RWPE2 (cell line): ENCODE results near the gene RAD23B.

Source experiments
- ATAC-seq: fragments of 200-7000 bp; cut with Tn5 transposase; 3 replicates; pipeline ENCODE4 v1.9.1; 2021; ENCODE audit warnings: low read depth
- DNase-seq: peaks from one replicate; pipeline ENCODE4 v3.0.0-alpha.2; 2020; ENCODE audit warnings: low spot score
- H3K27ac ChIP-seq: fragments of 450-650 bp; 2 replicates; pipeline ENCODE4 v1.5.1; 2017; ENCODE audit warnings: mild to moderate bottlenecking; ENCODE audit not compliant: poor library complexity, severe bottlenecking
- H3K27me3 ChIP-seq: fragments of 250-450 bp; sonication (Bioruptor Pico); 2 replicates; pipeline ENCODE4 v1.5.1; 2021; ENCODE audit warnings: mild to moderate bottlenecking, moderate library complexity; ENCODE audit not compliant: insufficient read depth, poor library complexity, severe bottlenecking
- H3K36me3 ChIP-seq: fragments of 250-450 bp; sonication (Bioruptor Pico); 2 replicates; pipeline ENCODE4 v1.5.1; 2020; ENCODE audit warnings: low read depth, mild to moderate bottlenecking, moderate library complexity
- H3K4me1 ChIP-seq: fragments of 250-450 bp; sonication (Bioruptor Pico); 2 replicates; pipeline ENCODE4 v1.5.1; 2021; ENCODE audit warnings: mild to moderate bottlenecking, moderate library complexity; ENCODE audit not compliant: insufficient read depth, poor library complexity, severe bottlenecking
- H3K4me3 ChIP-seq: fragments of 250-450 bp; sonication (Bioruptor Pico); 2 replicates; pipeline ENCODE4 v1.5.1; 2021; ENCODE audit warnings: mild to moderate bottlenecking, moderate library complexity; ENCODE audit not compliant: severe bottlenecking
- H3K9me3 ChIP-seq: fragments of 250-450 bp; sonication (Bioruptor Pico); 2 replicates; pipeline ENCODE4 v1.5.1; 2021; ENCODE audit warnings: mild to moderate bottlenecking, moderate library complexity; ENCODE audit not compliant: severe bottlenecking
- TF ChIP-seq, protein P1 (sequence below): fragments of 450-650 bp; IDR thresholded peaks from one replicate; pipeline ENCODE4 v1.5.1; 2017; ENCODE audit warnings: mild to moderate bottlenecking, moderate library complexity; ENCODE audit not compliant: poor library complexity, severe bottlenecking

The RAD23B gene

DNA sequence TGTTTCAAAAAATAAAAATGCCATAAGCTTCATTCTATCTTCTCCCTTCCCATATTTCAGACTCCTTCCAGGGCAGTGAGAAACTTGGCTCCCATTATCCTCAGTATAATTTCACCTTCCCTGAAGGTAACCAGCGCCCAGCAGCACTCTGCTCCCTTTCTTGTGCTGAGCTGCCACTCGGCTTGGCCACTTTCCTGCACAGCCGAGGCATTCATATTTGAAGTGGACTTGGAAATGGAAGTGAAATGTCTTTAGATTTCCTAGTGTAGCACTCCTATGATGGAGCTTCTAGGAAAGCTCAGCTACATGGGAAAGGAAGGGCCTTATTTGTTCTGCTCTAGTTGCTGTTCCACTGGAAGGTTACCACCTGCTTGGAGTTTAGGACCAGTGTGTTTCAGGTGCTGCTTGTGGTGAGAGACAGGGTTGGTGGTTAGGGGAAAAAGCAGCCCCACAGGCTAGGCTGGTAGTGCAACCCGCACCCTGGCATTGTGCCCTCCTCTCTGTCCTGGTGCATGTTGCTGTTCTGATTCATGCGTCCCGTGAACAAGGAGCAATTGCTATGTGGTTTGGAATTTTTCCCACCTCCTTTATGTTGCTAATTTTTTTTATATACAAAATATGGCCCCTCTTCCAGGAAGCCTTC, 53.8 kb downstream of the RAD23B start:
- ATAC-seq (peak; percentile 60), DNase-seq (no peak)
- no peaks in the 10 kb centered on the region for H3K9me3 ChIP-seq
- no peak overlapping the region for H3K4me3 ChIP-seq
- H3K27me3 ChIP-seq, result no peaks in the 10 kb centered on the region
- H3K27ac ChIP-seq, result peak overlapping the region; percentile 5
- TF ChIP-seq, protein P1, sequence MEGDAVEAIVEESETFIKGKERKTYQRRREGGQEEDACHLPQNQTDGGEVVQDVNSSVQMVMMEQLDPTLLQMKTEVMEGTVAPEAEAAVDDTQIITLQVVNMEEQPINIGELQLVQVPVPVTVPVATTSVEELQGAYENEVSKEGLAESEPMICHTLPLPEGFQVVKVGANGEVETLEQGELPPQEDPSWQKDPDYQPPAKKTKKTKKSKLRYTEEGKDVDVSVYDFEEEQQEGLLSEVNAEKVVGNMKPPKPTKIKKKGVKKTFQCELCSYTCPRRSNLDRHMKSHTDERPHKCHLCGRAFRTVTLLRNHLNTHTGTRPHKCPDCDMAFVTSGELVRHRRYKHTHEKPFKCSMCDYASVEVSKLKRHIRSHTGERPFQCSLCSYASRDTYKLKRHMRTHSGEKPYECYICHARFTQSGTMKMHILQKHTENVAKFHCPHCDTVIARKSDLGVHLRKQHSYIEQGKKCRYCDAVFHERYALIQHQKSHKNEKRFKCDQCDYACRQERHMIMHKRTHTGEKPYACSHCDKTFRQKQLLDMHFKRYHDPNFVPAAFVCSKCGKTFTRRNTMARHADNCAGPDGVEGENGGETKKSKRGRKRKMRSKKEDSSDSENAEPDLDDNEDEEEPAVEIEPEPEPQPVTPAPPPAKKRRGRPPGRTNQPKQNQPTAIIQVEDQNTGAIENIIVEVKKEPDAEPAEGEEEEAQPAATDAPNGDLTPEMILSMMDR, result no peak
- peaks cover 44% of the 10 kb centered on the region for H3K36me3 ChIP-seq
- H3K4me1 ChIP-seq, result no peaks in the 10 kb centered on the region

DNA sequence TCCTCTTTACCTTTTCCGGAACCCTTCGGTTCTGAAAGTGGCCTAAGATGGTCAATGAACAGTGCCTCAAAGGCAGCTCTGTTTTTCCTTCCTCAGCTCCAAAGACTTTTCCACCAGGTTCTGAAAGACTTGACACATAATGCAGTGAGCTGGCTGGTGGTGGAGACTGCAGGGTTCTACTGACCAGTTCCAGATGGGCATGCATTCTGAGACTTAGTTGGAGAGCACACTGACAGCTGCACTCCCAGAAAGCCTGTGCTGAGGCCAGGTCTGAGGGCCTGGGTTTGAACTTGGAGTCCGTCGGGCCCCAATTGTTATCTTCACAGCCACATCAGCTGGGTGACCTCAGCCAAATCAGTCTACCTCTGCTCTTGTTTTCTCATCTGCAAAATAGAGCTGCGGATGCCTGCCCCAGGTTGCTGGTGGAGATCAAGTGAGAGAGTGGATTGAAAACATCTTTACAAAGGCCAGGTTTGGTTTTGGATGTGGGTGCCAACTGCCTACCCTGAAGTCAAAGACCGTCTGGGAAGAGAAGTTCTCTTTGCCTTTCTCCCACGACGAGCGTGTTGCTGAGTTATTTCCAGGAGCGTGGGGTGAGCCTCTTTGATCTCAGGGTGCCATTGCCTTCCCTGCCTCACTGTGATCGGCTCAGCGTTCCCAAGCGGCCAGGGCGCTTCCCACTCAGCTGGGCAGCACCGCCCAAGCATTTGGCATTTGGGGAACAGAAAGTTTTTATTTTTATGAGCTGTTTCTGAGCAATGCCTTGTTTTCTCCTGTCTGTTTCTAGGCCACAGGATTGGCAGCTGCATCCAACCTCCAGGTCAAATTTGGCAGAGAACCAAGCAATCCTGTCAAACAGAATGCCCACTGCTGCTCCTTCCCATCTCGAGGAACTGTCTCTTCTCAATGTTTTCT, 54.9 kb downstream of the RAD23B start:
- Histone ChIP-seq H3K27ac (peak overlapping the region; percentile 5), H3K4me1 (no peaks in the 10 kb centered on the region), H3K4me3 (no peak overlapping the region), H3K36me3 (peaks cover 33% of the 10 kb centered on the region), H3K27me3 (no peaks in the 10 kb centered on the region), H3K9me3 (no peaks in the 10 kb centered on the region)
- TF ChIP-seq, protein P1, result no peak
- no peak for DNase-seq
- no peak for ATAC-seq

DNA sequence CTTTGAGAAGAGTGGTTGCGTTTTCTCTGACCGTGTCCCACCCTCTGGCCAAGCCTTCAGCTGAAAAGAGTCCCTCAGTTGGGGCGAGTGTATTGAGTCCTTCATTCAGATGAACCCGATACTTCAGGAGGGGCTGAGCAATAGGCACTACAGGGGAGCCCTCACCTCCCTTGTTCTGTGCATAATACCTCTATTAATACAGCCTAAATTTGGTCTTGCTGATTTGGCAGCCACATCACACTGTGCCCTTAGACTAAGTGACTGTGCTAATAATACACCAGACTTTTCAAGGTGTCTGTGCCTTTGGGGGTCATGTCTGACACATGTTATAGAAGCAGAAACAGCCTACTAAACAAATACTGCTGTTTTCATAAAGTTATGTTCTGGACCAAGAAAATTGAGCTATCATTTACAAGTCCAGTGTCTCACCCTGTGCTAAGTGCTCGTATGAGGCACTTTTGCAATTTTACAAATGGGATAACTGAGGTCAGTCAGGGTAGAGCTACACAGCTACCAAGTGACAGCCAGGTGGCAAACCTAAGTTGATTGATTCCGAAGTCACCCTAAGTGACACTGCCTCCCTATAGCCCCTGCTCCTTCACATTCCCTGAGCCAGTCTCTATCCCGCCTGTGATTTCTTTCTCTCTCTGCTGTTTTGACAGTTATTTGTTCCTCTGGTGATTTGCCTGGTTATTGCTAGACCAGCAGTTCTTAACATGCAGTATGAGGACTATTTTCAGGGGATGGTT, 56.0 kb downstream of the RAD23B start:
- ATAC-seq (no peak), DNase-seq (no peak)
- Histone ChIP-seq H3K9me3 (no peaks in the 10 kb centered on the region), H3K36me3 (peaks cover 22% of the 10 kb centered on the region), H3K4me1 (no peaks in the 10 kb centered on the region), H3K27ac (no peak overlapping the region), H3K4me3 (no peak overlapping the region), H3K27me3 (no peaks in the 10 kb centered on the region)
- TF ChIP-seq, protein P1, result no peak

DNA sequence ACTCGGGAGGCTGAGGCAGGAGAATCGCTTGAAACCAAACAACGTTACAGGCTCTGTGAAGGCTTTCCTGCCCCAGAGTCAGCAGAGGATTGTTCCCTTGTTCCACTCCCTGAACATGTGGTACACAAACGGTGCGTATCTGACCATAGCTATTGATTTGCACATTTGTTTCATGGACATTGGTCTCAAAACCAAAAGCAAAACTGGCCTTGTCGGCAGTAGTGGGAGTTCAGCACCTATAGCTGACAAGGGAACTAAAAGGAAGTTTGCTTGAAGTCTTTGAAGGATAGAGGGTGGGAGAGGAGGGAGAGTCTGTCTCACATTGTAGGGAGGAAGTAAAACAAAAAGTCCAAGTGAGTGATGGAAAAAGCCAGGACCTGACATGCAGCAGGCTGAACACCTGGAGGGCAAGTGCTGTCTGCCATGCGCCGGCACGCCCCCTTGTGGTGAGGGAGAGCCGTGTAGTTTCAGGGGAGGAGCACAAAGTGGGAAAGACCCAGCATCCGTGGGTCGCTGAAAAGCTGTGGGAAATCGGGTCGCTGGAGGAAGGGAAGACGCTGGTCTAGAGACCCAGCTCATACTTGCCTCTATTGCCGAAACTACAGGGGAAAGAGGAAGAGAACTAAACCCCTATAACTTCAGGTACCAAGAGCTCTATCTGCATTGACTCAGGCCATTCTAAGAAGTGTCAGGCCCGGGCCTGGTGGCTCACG, 58.0 kb downstream of the RAD23B start:
- DNase-seq (peak; percentile 80), ATAC-seq (peak; percentile 57)
- H3K27ac ChIP-seq, result no peak overlapping the region
- no peaks in the 10 kb centered on the region for H3K9me3 ChIP-seq
- H3K36me3 ChIP-seq, result peaks cover 5% of the 10 kb centered on the region; the same call in 1 of the 2 replicates
- H3K27me3 ChIP-seq, result no peaks in the 10 kb centered on the region
- H3K4me1 ChIP-seq, result no peaks in the 10 kb centered on the region
- TF ChIP-seq, protein P1, result peak; percentile 90
- H3K4me3 ChIP-seq, result no peak overlapping the region
